ENCODE data around the gene KAT8.
A peak's percentile ranks its signal among the peaks of the same experiment; 100 is the strongest.
"Not testable (repeated sequence)": the region's sequence is repeated elsewhere in the genome, so short reads cannot be mapped to it uniquely, and the experiment has no call there.

Gene KAT8

GRCh38 chr16:31148281-31148728 lies 30.8 kb downstream of the KAT8 start:
- DNase-seq (ENCODE audit: low read depth, low spot score) = no peak

- DNase-seq (ENCODE audit: low read depth, low spot score) = no peak
Measured at GRCh38 chr16:31148896-31149295, 31.4 kb downstream of the KAT8 start.

GRCh38 chr16:31149332-31149731 lies 31.9 kb downstream of the KAT8 start:
- no peak for DNase-seq (ENCODE audit: low read depth, low spot score)

GRCh38 chr16:31149894-31150890 lies 32.7 kb downstream of the KAT8 start, which contains the start of gene PRSS36:
Gene PRSS36, minus strand, starts transcription at chr16:31150066. Its CDS starts 31 bp downstream, at chr16:31150035.
- DNase-seq (ENCODE audit: low read depth, low spot score) = no peak

- DNase-seq (ENCODE audit: low read depth, low spot score) = not testable (repeated sequence)
Measured at GRCh38 chr16:31150976-31151375, 33.5 kb downstream of the KAT8 start.

- no peak for DNase-seq (ENCODE audit: low read depth, low spot score)
Measured at GRCh38 chr16:31157136-31157535, 39.7 kb downstream of the KAT8 start.

- DNase-seq (ENCODE audit: low read depth, low spot score) = no peak
Measured at GRCh38 chr16:31167315-31167714, 49.9 kb downstream of the KAT8 start.

GRCh38 chr16:31168848-31169247 lies 51.4 kb downstream of the KAT8 start:
- no peak for DNase-seq (ENCODE audit: low read depth, low spot score)

GRCh38 chr16:31170048-31170447 lies 52.6 kb downstream of the KAT8 start:
- not testable (repeated sequence) for DNase-seq (ENCODE audit: low read depth, low spot score)

GRCh38 chr16:31177136-31177535 lies 59.7 kb downstream of the KAT8 start:
- DNase-seq (ENCODE audit: low read depth, low spot score) = no peak

GRCh38 chr16:31179219-31179746 lies 61.8 kb downstream of the KAT8 start:
- DNase-seq (ENCODE audit: low read depth, low spot score) = no peak

- peak; percentile 77 for DNase-seq (ENCODE audit: low read depth, low spot score)
Measured at GRCh38 chr16:31179747-31180459, 62.4 kb downstream of the KAT8 start, which contains the start of gene FUS. Gene FUS, plus strand, starts transcription at chr16:31180139. Its CDS starts 76 bp downstream, at chr16:31180215.

Data from activated naive CD8-positive, alpha-beta T cell treated with anti-CD3 and anti-CD28 coated beads, Interleukin-2, amount 50 U/mL, for 16 hours (primary cell).